ENCODE data around the gene CCDC12. TPM values are rescaled to one million over a fixed set of nuclear protein-coding genes. Genes with fewer than 3 reads are reported as not detected.

CCDC12 gene
- total RNA-seq, 1 donor from 2014 or later = 41.4 TPM

- H3K27me3 Mint-ChIP-seq (ENCODE audit: unreplicated experiment) = peaks cover 4% of the 10 kb centered on the region
- no peak overlapping the region for H3K4me3 Mint-ChIP-seq (ENCODE audit: unreplicated experiment)
- H3K9me3 Mint-ChIP-seq (ENCODE audit: unreplicated experiment) = peaks cover 2% of the 10 kb centered on the region
- no peaks in the 10 kb centered on the region for H3K36me3 Mint-ChIP-seq (ENCODE audit: unreplicated experiment)
- no peak for DNase-seq
- TF ChIP-seq CTCF (IDR thresholded peaks at IDR 0.05; ENCODE audit: partially characterized antibody, unreplicated experiment) = no peak
- H3K4me1 Mint-ChIP-seq (ENCODE audit: low read depth, unreplicated experiment) = peaks cover 6% of the 10 kb centered on the region
- no peak overlapping the region for H3K27ac Mint-ChIP-seq (ENCODE audit: unreplicated experiment)
These were observed 20.3 kb upstream of the CCDC12 start for GRCh38 chr3:46996689-46997452.

- DNase-seq = no peak
- Mint-ChIP-seq H3K27ac (ENCODE audit: unreplicated experiment) (no peak overlapping the region), H3K4me1 (ENCODE audit: low read depth, unreplicated experiment) (peaks cover 6% of the 10 kb centered on the region), H3K36me3 (ENCODE audit: unreplicated experiment) (no peaks in the 10 kb centered on the region), H3K9me3 (ENCODE audit: unreplicated experiment) (no peaks in the 10 kb centered on the region), H3K27me3 (ENCODE audit: unreplicated experiment) (peaks cover 4% of the 10 kb centered on the region), H3K4me3 (ENCODE audit: unreplicated experiment) (no peak overlapping the region)
- no peak for TF ChIP-seq CTCF (IDR thresholded peaks at IDR 0.05; ENCODE audit: partially characterized antibody, unreplicated experiment)
These were observed 19.5 kb upstream of the CCDC12 start for GRCh38 chr3:46995901-46996562.

- Mint-ChIP-seq H3K27me3 (ENCODE audit: unreplicated experiment) (peaks cover 4% of the 10 kb centered on the region), H3K4me3 (ENCODE audit: unreplicated experiment) (no peak overlapping the region), H3K9me3 (ENCODE audit: unreplicated experiment) (no peaks in the 10 kb centered on the region), H3K4me1 (ENCODE audit: low read depth, unreplicated experiment) (peaks cover 6% of the 10 kb centered on the region), H3K36me3 (ENCODE audit: unreplicated experiment) (no peaks in the 10 kb centered on the region), H3K27ac (ENCODE audit: unreplicated experiment) (no peak overlapping the region)
- TF ChIP-seq CTCF (IDR thresholded peaks at IDR 0.05; ENCODE audit: partially characterized antibody, unreplicated experiment) = no peak
- no peak for DNase-seq
These were observed 18.5 kb upstream of the CCDC12 start for GRCh38 chr3:46994801-46995731.

- Mint-ChIP-seq H3K4me3 (ENCODE audit: unreplicated experiment) (no peak overlapping the region), H3K9me3 (ENCODE audit: unreplicated experiment) (no peaks in the 10 kb centered on the region), H3K36me3 (ENCODE audit: unreplicated experiment) (no peaks in the 10 kb centered on the region), H3K4me1 (ENCODE audit: low read depth, unreplicated experiment) (peaks cover 3% of the 10 kb centered on the region), H3K27me3 (ENCODE audit: unreplicated experiment) (peaks cover 2% of the 10 kb centered on the region), H3K27ac (ENCODE audit: unreplicated experiment) (no peak overlapping the region)
- no peak for TF ChIP-seq CTCF (IDR thresholded peaks at IDR 0.05; ENCODE audit: partially characterized antibody, unreplicated experiment)
- DNase-seq = no peak
These were observed 17.4 kb upstream of the CCDC12 start for GRCh38 chr3:46993986-46994385.
